ENCODE measurements around the gene JPH4.
A peak's percentile ranks its signal among the peaks of the same experiment; 100 is the strongest.

JPH4 gene

GRCh38 chr14:23579739-23580138, 1.1 kb upstream of the JPH4 start:
- DNase-seq (ENCODE audit: low spot score), result no peak

DNA sequence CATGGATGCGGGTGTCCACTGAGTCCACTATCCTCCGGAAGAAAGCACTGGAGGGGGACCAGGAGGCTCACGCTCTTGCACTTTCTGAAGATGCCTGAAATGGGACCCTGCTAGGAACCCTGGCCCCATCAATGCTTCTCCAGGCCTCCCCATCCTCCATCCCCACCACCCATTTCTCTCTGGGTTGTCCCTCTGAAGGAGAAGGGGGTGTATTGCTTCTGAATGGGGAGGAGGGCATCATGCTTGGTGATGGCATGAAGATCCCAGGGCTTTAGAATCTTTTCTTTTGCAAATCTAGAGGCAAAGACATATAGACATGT, 681 bp upstream of the JPH4 start:
- DNase-seq (ENCODE audit: low spot score), result no peak

GRCh38 chr14:23577710-23578392, 739 bp downstream of the JPH4 start:
- DNase-seq (ENCODE audit: low spot score), result peak; percentile 66

GRCh38 chr14:23577004-23577681, 1.4 kb downstream of the JPH4 start:
- DNase-seq (ENCODE audit: low spot score), result peak; percentile 44

DNA sequence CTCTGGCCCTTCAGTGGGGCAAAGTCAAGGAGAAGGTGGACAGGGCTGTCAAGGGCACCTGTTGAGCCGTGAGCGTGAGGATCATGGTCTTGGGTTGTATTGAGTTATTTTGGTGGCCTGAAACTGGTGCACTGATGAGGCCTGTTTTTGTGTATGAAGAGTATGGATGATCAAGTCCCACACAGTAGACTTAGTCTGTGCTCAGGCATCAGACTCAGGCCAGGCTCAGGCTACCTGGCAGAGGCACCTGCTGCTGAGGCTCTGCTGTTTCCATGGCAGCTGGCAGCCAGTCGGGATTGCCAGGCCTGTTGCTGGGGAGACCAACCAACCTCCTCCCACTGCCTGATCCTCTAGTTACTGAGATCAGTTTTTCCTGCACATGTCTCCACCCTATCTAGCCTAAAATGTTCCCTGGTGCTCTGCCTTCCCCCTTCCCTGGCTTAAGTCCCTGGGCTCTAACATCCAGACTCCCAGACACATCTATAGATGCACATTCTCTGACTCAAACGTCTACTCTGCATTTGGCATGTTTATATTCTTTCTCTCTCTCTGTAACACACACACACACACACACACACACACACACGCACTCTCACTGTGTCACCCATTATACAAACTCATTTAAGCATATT, 5.1 kb downstream of the JPH4 start:
- DNase-seq (ENCODE audit: low spot score), result no peak

- DNase-seq (ENCODE audit: low spot score), result no peak
Observed at GRCh38 chr14:23572836-23573235, 5.8 kb downstream of the JPH4 start.

- DNase-seq (ENCODE audit: low spot score), result no peak
Observed at GRCh38 chr14:23572524-23572828, 6.1 kb downstream of the JPH4 start.

DNA sequence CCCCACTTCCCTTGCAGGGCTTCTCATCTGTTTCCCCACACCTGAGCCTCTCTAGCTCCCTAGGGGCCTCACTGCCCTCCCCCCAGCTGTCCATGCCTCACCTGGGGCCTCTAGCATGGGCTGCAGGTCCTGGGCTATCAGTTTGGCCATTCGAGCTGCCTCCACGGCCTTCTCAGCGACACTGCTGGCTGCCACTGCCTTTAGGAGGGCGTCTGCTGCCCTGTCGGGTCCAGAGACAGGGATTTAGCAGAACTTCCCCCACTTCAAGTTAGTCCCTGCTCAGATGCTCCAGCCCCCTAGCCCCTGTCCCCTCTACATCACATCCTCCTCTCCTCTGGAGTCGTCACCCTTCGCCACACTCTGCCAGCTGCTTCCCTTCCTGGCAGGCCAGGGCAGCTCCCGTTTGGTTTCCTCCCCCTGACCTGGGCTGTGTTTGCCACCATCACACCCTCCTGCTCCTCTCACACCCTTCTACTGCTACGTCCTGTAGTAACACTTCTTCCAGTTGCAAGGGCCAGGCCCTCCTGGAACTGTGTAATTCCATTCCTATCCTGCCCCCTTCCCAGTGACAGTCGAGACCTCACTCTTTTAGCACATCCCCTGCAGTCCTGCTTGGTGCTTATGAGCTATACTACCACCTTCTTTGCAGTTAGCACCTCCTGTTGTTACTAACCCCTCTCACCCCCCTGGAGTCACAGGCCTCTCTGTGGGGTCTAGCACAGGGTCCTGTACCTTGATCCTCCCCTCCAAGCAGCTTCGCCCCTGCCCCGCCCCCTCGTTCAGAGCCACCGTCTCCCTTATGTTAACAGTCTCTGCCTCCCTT, 6.7 kb downstream of the JPH4 start:
- DNase-seq (ENCODE audit: low spot score), result no peak

DNA sequence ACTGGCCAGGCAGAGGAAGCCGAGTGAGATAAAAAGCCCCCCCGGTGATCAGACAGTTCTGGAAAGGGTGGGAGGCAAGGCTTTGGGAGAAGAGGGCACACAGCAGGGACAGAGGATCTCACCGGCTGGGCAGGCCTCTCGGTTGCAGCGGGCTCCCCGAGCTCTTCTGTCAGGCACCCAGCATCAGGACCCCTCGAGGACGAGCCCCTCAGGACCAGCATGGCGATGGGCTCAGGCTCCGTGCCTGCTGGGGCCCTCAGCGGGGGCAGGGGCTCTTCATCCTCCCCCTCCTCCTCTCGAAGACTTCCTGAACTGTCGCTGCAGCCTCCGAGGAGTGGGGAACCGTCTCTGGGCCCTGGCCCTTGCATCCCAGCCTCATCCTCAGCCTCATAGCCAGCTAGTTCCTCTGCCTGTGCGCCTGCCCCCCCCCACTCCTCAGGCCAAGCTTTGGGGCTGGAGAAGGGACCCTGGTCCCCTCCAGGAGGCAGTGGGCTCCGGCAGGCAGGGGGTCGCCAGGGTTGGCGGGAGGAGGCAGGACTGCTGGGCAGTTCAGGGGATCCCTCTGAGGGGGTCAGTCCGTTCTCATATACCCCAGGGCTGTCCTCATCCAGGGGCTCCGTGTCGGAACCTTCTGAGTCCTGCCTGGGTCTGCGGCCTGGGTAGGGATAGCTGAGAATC, 7.6 kb downstream of the JPH4 start:
- DNase-seq (ENCODE audit: low spot score), result no peak

DNA sequence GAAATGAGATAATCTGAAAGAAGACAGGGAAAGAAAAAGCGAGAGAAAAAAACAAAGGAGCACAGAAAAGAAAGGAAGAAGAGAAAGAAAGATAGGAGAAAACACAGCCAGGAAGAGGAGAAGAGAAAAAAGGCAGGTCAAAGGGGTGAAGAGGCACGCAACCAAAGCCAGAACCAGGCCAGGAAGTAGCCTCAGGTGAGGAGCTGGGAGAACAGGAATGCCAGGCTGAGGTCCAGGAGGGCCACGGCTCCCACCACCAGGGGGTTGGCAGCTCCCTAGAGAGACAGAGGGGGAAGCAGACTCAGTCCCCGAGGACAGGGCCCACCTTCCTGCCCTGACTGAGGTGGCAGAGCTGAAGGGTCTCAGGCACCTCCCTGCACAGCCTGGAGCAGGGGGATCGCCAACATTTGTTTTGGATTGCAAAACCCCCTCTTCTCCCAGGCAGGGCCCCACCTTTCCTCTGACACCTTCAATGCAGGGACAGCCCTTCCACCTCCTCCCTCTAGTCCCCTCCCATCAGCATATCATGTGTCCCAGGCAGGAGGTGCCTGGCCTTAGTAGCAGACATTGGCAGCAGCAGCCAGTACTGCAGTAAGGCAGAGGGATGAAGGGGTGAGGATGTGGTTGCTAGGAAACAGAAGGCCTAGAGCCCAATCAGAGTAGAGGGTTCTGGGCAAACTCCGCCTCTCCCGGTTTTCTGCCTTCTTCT, 9.0 kb downstream of the JPH4 start:
- peak; percentile 76 for DNase-seq (ENCODE audit: low spot score)

GRCh38 chr14:23568600-23569331, 9.8 kb downstream of the JPH4 start:
- peak; percentile 43 for DNase-seq (ENCODE audit: low spot score)

- no peak for DNase-seq (ENCODE audit: low spot score)
Observed at GRCh38 chr14:23568021-23568599, 10.5 kb downstream of the JPH4 start.

DNA sequence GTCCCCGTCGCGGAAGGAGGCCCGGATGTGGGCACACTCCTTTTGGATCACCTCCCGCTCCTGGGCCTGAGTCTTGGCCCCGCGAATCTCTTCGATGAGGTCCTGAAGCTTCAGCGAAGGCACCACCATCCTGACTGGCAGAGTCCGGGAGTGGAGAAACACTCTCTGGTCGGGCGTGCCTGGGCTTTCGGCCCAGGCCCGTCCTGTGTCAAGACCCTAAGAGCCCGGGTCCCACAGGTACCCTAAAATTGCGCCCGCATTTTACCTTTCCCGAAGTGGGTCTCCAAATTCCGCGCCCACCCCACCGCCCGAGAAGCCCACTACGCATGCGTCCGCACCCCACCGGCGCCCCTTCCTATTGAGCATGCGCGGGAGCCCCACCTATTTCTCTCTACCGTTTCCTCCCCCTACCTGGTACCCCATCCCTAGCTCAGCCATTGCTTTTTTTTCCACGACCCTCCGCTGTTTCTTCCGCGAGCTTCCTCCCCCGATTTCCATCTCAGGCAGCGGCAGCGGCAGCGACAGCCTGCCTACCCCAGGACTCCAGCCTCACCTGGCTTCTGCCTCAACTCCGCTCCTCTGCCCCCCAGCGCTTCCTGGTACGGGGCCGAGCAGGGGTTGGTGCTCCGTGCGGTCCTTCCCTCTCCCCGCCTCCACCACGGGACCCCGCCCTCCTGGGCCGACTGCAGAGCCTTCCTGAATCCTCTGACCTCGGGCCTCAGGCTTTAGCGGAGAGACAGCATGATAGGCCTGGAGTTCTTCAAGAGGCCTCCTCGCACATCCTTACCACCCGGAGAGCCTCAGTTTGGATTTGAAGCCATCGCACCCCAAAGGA, 11.2 kb downstream of the JPH4 start, which contains the start of gene AP1G2:
Gene AP1G2 (minus strand): TSS at position 606 of the 835 bp plus-strand sequence. CDS start 477 bp downstream, at position 129.
- DNase-seq (ENCODE audit: low spot score), result peak; percentile 87

- DNase-seq (ENCODE audit: low spot score), result no peak
Observed at GRCh38 chr14:23566778-23567185, 11.8 kb downstream of the JPH4 start.

GRCh38 chr14:23566112-23566777, 12.3 kb downstream of the JPH4 start:
- DNase-seq (ENCODE audit: low spot score), result no peak

DNA sequence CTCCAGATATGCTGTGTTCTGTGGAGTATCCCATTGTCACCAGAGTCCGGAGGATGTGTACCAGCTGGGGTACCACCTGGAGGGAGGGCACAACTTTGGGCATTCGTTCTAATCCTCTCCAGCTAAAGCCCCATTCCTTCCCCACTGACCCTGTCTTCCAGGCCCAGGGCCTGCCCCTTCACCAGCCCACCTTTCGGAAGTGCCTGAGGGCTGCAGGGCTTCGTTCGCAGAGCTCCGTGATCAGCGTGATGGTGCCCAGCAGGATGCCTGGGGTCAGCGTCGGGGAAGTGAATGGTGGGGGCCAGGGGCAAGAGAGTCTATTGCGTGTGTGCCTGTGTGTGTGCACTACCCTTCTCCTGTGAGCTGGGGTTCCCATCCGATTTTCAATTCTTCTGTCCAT, 13.0 kb downstream of the JPH4 start:
- no peak for DNase-seq (ENCODE audit: low spot score)

DNA sequence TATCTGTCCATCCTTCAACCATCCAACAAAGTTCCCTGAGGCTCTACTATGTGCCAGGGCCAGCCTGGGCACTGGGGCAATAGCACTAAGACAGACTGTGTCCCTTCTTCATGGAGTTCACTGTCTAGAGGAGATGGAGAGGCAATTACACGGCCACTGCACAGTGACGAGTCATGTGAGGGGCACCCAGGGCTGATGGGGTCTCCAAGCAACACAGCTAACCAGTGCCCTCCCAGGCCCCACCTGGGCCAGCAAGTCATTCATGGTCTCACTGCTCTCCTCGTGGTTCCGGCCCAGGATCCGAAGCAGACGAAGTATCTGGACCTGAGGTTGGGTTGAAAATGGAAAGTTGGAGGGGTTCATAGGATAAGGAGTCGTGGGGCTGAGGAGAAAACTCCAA, 13.7 kb downstream of the JPH4 start:
- DNase-seq (ENCODE audit: low spot score), result no peak

GRCh38 chr14:23564181-23564812, 14.3 kb downstream of the JPH4 start:
- no peak for DNase-seq (ENCODE audit: low spot score)

Data from iPS-NIHi11 (cell line).